KBM-7 (cell line): ENCODE data around the gene BCL2A1.
A peak's percentile ranks its signal among the peaks of the same experiment; 100 is the strongest.
"Not testable (repeated sequence)": the region's sequence is repeated elsewhere in the genome, so short reads cannot be mapped to it uniquely, and the experiment has no call there.

Experiments
- DNase-seq: peaks from one replicate; pipeline ENCODE4 v3.0.0-alpha.2; 2015
- in situ Hi-C: fragments of 300-500 bp; cut with MboI; formaldehyde crosslinking; loops from 2 replicates; pipeline ENCODE4 v1.14.3; 2020; ENCODE audit warnings: low sequenced_read_pairs, low pct_unique_long_range_greater_than_20kb, mixed read lengths

The BCL2A1 gene

GRCh38 chr15:79935556-79936201 lies 35.3 kb downstream of the BCL2A1 start:
- DNase-seq, in situ Hi-C loops: not testable (repeated sequence)

DNA sequence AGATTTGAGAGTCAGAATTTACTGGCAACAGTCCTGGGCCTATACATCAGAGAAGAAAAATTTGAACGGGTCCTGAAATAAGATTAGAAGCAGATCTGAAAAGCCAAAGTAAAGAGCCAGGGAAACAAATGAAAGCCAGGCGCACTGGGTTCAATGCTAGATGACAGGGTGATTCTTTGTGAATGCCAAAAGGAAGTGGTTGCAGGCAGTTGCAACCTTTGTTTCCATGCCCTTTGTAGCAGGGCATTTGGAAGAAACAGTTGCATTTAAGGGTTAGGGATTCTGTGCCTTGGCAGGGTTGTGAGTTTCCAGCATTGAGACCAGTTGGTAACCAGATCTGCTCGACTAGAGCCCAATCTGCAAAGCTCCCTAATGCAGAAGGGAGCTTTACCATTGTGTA lies 37.8 kb downstream of the BCL2A1 start:
- in situ Hi-C loops = no loop called here
- no peak for DNase-seq

- in situ Hi-C loops = no loop called here
These were observed 38.5 kb downstream of the BCL2A1 start for GRCh38 chr15:79932447-79932846.

GRCh38 chr15:79930516-79930915 lies 40.5 kb downstream of the BCL2A1 start:
- peak; percentile 31 for DNase-seq
- in situ Hi-C loops = no loop called here

More at GRCh38 chr15:79932447-79932846, 38.5 kb downstream of the BCL2A1 start:
- no peak for DNase-seq

- DNase-seq = no peak
- in situ Hi-C loops = no loop called here
These were observed 41.6 kb downstream of the BCL2A1 start for GRCh38 chr15:79929412-79929811.

GRCh38 chr15:79926116-79926515 lies 44.9 kb downstream of the BCL2A1 start:
- in situ Hi-C loops = not testable (repeated sequence)

GRCh38 chr15:79924379-79924778 lies 46.6 kb downstream of the BCL2A1 start:
- no peak for DNase-seq
- in situ Hi-C loops = no loop called here

More at GRCh38 chr15:79926116-79926515, 44.9 kb downstream of the BCL2A1 start:
- not testable (repeated sequence) for DNase-seq

GRCh38 chr15:79923515-79924169 lies 47.4 kb downstream of the BCL2A1 start:
- in situ Hi-C loops = no loop called here
- DNase-seq = peak; percentile 100

- peak; percentile 75 for DNase-seq
- in situ Hi-C loops = no loop called here
These were observed 47.9 kb downstream of the BCL2A1 start for GRCh38 chr15:79923079-79923514.

GRCh38 chr15:79922512-79923078 lies 48.4 kb downstream of the BCL2A1 start:
- in situ Hi-C loops = no loop called here
- DNase-seq = no peak

DNA sequence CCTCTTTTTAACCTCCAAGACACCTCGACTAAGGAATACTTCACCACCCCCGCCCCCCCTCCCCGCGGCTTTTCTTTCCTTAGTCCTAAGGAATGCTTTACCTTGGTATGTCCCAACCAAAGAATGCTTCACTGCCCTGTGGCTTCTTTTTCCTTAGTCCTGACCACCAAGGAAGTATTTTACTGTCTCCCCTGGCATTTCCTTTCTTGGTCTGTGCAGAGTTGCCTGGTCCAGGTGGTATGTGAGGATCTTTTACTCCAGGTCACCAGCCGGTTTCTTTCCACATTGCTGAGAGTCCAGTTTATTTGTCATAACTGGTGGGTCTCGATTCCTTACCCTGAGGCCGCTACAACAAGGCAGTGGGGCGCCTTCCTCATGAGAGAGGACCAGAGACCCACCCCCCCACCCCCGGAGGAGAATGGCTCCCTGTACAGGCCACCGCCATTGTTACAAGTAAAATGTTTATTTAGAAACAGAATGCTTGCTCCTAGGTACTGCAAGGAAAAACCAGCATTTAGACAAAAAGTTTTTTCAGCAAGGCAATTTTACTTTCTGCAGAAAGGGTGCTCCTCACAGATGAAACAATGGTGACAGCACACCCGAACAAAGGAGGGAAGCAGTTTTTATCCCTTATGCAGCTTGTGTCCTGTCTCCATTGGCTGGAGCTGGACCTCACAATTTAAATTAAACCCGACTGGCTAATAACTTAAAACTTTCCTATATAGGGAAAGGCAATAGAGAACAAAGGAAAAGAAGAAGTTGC lies 51.1 kb downstream of the BCL2A1 start:
- DNase-seq = no peak
- in situ Hi-C loops = no loop called here

GRCh38 chr15:79919090-79919748 lies 51.8 kb downstream of the BCL2A1 start:
- in situ Hi-C loops = no loop called here
- no peak for DNase-seq

GRCh38 chr15:79918278-79918677 lies 52.7 kb downstream of the BCL2A1 start:
- in situ Hi-C loops = no loop called here

GRCh38 chr15:79916502-79917132 lies 54.4 kb downstream of the BCL2A1 start:
- DNase-seq = no peak
- in situ Hi-C loops = no loop called here

More at GRCh38 chr15:79918278-79918677, 52.7 kb downstream of the BCL2A1 start:
- DNase-seq = no peak

DNA sequence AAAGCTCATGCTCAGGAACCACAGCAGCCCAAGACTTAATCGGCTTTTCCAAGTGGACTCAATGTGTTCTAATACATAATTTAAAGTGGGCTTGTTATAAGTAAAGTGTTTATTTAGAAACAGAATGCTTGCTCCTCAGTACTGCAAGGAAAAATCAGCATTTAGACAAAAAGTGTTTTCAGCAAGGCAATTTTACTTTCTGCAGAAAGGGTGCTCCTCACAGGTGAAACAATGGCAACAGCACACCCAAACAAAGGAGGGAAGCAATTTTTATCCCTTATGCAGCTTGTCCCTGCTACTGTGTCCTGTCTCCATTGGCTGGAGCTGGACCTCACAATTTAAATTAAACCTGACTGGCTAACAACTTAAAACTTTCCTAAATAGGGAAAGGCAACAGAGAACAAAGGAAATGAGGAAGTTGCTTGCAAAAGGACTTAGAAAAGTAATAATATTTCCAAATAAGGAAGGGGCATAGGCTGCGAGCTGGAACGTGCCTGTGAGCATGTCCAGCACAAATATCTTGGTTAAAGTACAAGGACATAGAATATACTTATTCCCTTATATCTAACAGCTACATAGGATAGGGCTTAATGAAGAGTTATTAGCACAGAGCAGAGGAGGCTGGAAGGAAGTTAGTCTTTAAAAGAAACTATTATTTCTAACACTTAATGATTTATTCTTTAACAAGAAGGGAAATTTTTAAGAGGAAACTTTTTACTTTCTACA lies 55.1 kb downstream of the BCL2A1 start:
- in situ Hi-C loops = not testable (repeated sequence)
- DNase-seq = peak; percentile 61

DNA sequence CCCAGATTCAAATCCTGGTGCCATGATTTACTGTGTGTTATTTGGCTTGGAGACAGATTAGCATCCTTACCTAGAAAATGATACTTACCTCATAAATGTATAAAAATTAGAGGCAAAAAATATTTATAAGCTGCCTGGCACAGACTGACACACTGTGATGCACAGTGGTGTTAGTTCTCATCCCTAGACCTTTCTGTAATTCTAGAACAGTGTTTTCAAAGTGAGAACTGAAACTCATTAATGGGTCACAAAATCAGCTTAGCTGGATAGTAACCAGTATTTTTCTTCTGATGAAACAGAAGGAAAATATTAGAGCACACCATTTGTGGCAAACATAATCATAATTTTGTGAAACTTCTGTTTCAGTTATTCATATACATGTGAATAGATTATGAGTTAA lies 56.3 kb downstream of the BCL2A1 start:
- in situ Hi-C loops = no loop called here
- no peak for DNase-seq
